Measurements from ENCODE around the gene NRSN1. TPM values are rescaled to one million over a fixed set of nuclear protein-coding genes. Genes with fewer than 3 reads are reported as not detected.

NRSN1 gene
- total and polyA plus RNA-seq, 4 donors: 0.17 TPM; not detected in 3

GRCh38 chr6:24117021-24117420, 9.0 kb upstream of the NRSN1 start:
- H3K9me3 ChIP-seq (ENCODE audit: control insufficient read depth in 4 of 4, insufficient read depth in 3 of 4, low read length in 3 of 4): no peaks in the 10 kb centered on the region
- DNase-seq (no peak), ATAC-seq (ENCODE audit: insufficient read depth, low FRiP score) (no peak)
- H3K4me1 ChIP-seq (ENCODE audit: control insufficient read depth in 5 of 5, insufficient read depth in 5 of 5, low read length in 5 of 5): no peaks in the 10 kb centered on the region
- H3K9ac ChIP-seq (ENCODE audit: insufficient read depth in 1 of 2, low read length in 2 of 2): no peak overlapping the region
- no peaks in the 10 kb centered on the region for H3K36me3 ChIP-seq (ENCODE audit: control insufficient read depth in 4 of 4, insufficient read depth in 4 of 4, low read length in 4 of 4)
- 60 to 75% methylated on average over 2 of the region's 2 CpGs for WGBS, 2 donors
- no peak overlapping the region for H3K4me3 ChIP-seq
- no peak for TF ChIP-seq CTCF (IDR thresholded peaks at IDR 0.05; ENCODE audit: control extremely low read depth, extremely low read depth)
- no peaks in the 10 kb centered on the region for H3K27me3 ChIP-seq (ENCODE audit: control insufficient read depth in 3 of 3, insufficient read depth in 3 of 3, low read length in 2 of 3)
- no peak overlapping the region for H3K27ac ChIP-seq (ENCODE audit: low read depth in 1 of 2, low read length in 1 of 2)

GRCh38 chr6:24122139-24122538, 3.9 kb upstream of the NRSN1 start:
- no peak overlapping the region for H3K9ac ChIP-seq (ENCODE audit: insufficient read depth in 1 of 2, low read length in 2 of 2)
- 72 to 76% methylated on average over 7 of the region's 7 CpGs for WGBS, 2 donors
- no peak overlapping the region for H3K4me3 ChIP-seq
- no peak for TF ChIP-seq CTCF (IDR thresholded peaks at IDR 0.05; ENCODE audit: control extremely low read depth, extremely low read depth)
- no peak overlapping the region for H3K27ac ChIP-seq (ENCODE audit: low read depth in 1 of 2, low read length in 1 of 2)
- H3K27me3 ChIP-seq (ENCODE audit: control insufficient read depth in 3 of 3, insufficient read depth in 3 of 3, low read length in 2 of 3): no peaks in the 10 kb centered on the region
- no peaks in the 10 kb centered on the region for H3K9me3 ChIP-seq (ENCODE audit: control insufficient read depth in 4 of 4, insufficient read depth in 3 of 4, low read length in 3 of 4)
- DNase-seq: no peak
- peaks cover 0 to 6% (median 0%) of the 10 kb centered on the region in 5 donors for H3K4me1 ChIP-seq (ENCODE audit: control insufficient read depth in 5 of 5, insufficient read depth in 5 of 5, low read length in 5 of 5)
- no peak for ATAC-seq (ENCODE audit: insufficient read depth, low FRiP score)
- no peaks in the 10 kb centered on the region for H3K36me3 ChIP-seq (ENCODE audit: control insufficient read depth in 4 of 4, insufficient read depth in 4 of 4, low read length in 4 of 4)

- ATAC-seq (ENCODE audit: insufficient read depth, low FRiP score): no peak
Measured at GRCh38 chr6:24126586-24127192, 674 bp downstream of the NRSN1 start.

More at GRCh38 chr6:24126586-24127192, 674 bp downstream of the NRSN1 start:
- Histone ChIP-seq H3K27me3 (ENCODE audit: control insufficient read depth in 3 of 3, insufficient read depth in 3 of 3, low read length in 2 of 3) (no peaks in the 10 kb centered on the region), H3K4me1 (ENCODE audit: control insufficient read depth in 5 of 5, insufficient read depth in 5 of 5, low read length in 5 of 5) (peaks cover 0 to 6% (median 0%) of the 10 kb centered on the region in 5 donors), H3K4me3 (no peak overlapping the region), H3K36me3 (ENCODE audit: control insufficient read depth in 4 of 4, insufficient read depth in 4 of 4, low read length in 4 of 4) (no peaks in the 10 kb centered on the region), H3K9me3 (ENCODE audit: control insufficient read depth in 4 of 4, insufficient read depth in 3 of 4, low read length in 3 of 4) (no peaks in the 10 kb centered on the region), H3K27ac (ENCODE audit: low read depth in 1 of 2, low read length in 1 of 2) (no peak overlapping the region), H3K9ac (ENCODE audit: insufficient read depth in 1 of 2, low read length in 2 of 2) (no peak overlapping the region)
- peak; percentile 82 to 92 (median 91) for DNase-seq
- no peak for TF ChIP-seq CTCF (IDR thresholded peaks at IDR 0.05; ENCODE audit: control extremely low read depth, extremely low read depth)
- 0 to 1% methylated on average over 6 of the region's 6 CpGs for WGBS, 2 donors

Data from lung (tissue), 12 donors.